Fibroblast of skin of scalp (primary cell): ENCODE measurements around the gene MSANTD2.

ENCODE experiments used
- DNase-seq: peaks from one replicate; pipeline ENCODE4 v3.0.0-alpha.2; 2013

The MSANTD2 gene

DNA sequence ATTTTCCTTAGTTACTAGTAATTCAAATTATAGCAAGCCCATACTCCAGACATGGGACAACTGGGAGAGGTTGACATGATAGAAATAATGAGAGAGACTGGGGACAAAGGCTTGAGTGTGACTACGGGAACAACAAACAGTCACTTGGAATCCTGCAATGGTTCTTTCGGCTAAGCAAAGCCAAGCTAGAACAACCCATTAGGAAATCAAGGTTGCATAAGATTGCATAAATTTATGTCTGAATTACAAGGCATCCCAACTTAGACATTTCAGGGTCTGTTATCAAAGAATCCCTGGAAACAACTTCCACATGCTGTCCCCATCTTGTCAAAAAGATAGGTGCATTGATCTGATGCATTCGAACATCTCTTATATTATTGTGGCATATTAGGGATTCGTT is 70.6 kb downstream of the MSANTD2 start:
- DNase-seq, result no peak

DNA sequence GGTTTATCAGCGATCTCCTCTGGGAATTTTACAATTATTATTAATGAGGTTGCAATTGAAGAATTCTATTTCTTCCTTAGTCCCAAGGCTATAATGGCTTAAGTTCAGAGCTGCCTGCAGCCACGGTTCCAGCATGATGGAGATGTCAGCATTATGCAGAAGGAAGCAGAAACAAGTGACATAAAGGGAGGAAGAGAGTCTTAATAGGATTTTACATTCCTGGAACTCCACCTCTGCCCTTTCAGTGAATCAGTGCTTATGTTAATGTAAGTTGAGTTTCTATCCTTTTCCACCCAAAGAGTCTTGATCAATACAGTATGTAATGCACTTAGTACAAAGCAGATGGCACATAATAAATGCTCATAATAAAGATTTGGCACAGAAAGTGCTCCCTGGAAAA is 72.1 kb downstream of the MSANTD2 start:
- no peak for DNase-seq

DNA sequence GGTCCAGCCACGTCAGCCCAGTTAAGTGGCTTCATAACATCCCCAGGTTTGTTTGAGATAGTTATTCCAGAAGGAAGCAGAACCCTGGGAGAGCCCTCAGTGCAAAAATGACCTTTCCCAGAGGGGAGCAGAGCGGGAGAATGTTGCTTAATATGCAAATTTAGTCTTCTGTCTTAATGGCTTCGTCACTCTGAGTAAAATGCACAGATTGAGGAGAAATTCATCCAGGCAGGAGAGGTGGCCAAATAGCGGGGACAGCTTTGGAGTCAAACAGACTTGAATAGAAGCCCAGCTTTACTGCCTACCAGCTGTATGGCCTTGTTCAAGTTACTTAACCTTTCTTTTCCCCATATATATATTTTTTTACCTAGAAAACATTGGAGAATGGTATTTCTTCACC is 72.7 kb downstream of the MSANTD2 start:
- DNase-seq, result no peak

DNA sequence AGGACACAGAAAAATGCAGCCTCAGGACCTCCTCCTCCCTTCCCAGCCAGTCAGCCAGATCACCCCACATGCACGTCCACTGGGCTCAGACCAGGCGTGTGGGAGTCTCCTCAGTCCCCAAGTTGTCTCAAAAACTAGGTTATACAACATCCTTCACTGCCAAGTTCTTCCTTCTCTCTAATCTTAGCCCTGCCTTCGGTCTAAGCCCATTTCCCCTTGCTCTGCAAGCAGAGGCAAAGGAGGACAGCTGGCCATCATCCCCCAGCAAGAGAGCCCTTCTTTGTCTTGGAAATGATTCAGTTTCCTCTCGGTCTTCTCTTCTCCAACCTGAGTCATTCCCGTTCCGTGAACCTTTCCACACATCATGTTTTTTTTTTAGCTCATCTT is 74.5 kb downstream of the MSANTD2 start:
- peak; percentile 8 for DNase-seq

DNA sequence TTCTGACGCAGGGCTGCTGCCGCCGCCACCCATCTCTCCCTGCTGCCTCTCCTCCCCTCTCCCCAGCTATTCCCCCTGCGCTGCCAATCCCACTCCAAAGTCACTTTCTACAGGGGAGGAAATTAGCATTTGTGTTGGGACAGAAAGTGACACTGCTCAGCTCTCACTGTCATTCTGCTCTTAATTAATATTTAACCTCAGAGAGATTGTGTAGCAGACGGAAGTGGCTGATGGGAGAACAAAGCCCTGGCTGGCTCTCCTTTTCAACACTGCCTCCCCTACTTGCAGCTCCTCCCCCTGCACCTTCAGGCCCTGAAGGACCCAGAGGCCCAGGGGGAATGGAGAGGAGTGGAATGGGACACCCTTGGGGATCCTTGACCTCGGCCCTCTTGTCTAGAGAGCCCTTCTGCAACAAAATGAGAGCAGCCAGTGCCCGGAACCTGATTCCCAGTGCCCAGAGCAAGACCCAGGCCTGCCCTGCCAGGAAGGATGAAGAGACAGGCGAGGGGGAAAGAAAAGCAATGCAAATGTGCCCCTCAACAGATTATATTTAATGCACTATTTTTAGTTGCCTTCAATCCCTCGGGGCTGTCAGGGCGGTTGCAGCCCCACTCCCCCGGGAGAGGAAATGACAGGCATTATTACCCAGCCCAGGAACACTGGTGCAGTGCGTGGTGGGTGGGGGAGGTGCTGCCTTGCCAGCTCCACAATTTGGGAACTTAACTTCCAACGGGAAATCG is 75.1 kb downstream of the MSANTD2 start:
- DNase-seq, result no peak

DNA sequence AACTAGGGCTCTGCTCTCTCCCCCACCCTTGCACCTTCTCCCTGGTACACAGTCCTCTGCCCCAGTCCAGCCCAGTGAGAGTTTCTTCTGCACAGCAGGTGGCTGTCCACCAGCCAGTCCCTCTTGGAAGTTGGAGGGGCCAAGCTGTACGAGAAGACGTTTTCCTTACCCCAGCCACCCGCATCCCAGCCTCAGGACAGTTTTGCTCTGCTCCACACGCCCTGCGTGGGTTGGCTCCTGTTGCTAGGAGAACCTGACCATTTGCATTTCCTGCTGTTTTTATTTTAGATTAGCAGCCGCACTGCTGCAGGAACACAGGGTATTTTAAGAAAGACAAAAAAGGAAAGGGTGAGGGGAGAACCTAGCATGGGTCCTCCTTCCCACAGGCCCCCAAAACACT is 78.0 kb downstream of the MSANTD2 start:
- DNase-seq, result no peak

DNA sequence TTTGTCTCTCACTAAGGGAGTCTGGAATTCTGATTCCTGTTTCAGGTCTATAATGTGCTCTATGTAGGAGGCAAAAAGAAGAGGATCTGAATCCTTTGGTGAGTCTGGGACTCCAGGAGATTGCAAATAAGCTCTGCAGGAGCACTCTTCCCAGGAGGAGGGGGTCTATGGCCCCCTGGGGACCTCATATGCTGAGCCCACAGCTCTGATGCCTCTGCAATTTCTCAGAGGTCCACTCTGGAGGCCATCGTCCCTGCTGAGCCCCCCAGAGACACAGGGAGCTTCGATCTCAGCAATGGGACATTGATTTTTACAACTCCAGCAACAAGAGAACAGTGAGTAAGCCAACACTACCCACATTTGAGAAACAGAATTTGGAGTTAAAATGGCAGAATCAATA is 80.7 kb downstream of the MSANTD2 start:
- DNase-seq, result no peak

DNA sequence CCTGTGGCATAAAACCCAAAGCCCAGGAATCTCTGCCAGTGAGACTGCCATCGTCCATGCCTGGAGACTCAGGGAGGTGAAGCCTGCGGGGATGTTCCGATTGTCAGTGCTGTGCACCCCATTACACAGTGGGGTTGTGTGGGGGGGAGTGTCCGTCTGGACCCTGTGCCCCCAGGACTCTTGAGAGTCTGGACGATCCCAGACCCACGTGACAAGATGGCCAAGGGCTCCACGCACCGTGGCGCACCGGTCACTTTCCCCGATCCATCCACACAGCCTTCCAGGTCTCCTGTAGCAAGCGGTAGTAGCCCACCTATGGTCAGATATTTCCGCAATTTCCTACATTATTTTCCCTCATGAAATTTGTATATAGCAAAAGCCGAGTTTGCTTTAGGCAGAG is 81.4 kb downstream of the MSANTD2 start:
- no peak for DNase-seq

DNA sequence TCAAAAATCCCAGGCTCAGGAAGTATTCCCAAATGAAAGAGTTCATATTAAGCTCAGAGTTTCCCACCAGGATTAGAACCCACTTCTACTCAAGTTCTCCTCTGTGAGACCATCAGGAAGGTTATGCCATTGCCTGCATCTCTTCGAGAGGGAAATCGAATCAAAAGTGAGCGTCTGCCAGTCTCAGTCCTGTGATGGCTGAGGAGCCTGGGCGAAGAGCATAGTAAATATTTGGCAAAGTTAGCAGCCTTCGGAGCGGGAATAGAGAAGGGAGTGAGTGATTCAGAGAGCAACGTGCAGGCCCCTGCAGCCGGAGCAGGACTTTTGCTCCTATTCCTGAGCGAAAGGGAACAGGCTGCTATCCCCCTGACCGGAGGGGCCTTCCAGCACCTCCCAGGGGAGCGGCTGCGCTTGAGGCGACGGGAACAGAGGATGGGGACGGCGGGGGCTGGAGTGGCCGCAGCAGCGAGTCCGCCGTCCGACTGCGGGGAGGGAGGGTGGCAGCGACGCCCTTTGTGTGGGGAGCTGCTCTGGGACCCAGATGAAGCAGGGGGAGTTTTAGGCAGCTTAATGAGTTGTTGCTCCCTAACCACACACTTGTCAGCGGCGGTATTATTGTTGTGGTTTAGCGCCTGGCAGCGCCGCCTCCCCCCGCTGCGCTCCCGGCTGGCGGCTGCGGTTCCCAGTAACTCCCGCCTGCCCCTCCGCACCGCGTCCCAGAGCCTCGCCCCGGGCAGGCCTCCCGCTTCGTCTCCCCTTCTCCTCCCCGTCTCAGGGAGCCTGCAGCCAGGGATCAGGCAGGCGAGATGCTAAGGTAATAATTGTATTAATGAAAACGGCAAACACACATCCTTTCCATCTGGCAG is 82.2 kb downstream of the MSANTD2 start:
- peak; percentile 31 for DNase-seq

DNA sequence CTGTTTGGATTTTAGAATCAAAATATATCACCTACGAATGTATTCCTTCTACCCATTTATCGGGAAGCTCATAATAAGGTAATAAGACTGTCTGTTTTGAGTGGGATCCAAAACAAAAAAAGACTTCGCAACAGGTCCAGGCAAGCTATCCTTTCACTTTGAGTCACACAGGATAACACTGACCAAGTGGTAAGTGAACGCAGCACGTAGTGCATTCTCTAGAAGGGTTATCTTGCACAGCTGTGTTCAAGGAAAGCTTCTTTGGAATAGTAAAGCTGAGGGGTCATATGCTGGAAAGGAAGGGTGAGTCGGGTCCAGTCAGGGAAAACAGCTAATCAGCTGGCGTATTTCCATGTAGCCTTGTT is 82.8 kb downstream of the MSANTD2 start:
- no peak for DNase-seq

DNA sequence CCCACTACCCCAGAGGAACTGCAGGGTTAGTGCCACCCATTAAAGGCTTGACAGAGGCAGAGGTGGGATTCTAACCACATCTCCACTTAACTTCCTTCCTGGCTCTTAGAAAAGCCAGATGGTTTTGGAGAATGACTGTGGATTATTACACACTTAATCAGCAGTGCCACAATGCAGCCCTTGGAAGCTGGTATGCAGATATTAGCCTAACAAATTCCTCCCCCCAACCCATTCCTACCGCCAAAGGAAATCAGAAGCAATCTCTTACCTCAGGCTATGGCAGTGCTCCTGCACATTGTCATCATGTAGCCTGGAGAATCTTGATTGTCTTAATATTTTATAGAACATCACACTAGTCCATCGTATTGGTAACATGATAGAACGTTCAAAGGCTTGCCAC is 83.6 kb downstream of the MSANTD2 start:
- no peak for DNase-seq
